DOHH2 (cell line): ENCODE data around the gene COL1A1.

Source experiments
- CTCF ChIP-seq: fragments of 200-600 bp; sonication (generic); IDR thresholded peaks from one replicate; pipeline ENCODE4 v1.5.1; 2014; ENCODE audit warnings: antibody characterized with exemption, mild to moderate bottlenecking, low read depth, low read length; ENCODE audit not compliant: poor library complexity, severe bottlenecking
- EZH2phosphoT487 ChIP-seq: fragments of 200-600 bp; sonication (generic); IDR thresholded peaks from 2 replicates; pipeline ENCODE4 v1.6.1; 2017; ENCODE audit warnings: borderline replicate concordance, mild to moderate bottlenecking, antibody characterized with exemption, low read length, moderate library complexity, mixed read lengths

- TF ChIP-seq EZH2phosphoT487 (no peak), CTCF (no peak)
These were observed 29.9 kb downstream of the COL1A1 start for GRCh38 chr17:50171371-50172071.
